Testis (tissue), 2 donors: Measurements from ENCODE around the gene IL26.

Source experiments
- CTCF ChIP-seq, 3 experiments: fragments of 450-650 bp in 2 of 3; fragments of 200-600 bp in 1 of 3; sonication (generic) in 1 of 3; IDR thresholded peaks; one replicate each; pipeline ENCODE4 v1.5.1; 2016 to 2019; ENCODE audit warnings: antibody characterized with exemption in 3 of 3, mild to moderate bottlenecking in 2 of 3, moderate library complexity in 1 of 3
- POLR2A ChIP-seq: fragments of 450-650 bp; IDR thresholded peaks from one replicate; pipeline ENCODE4 v1.6.1; 2017; ENCODE audit warnings: antibody characterized with exemption, mild to moderate bottlenecking, moderate library complexity

- TF ChIP-seq CTCF (IDR thresholded peaks at IDR 0.05) = no peak
- no peak for TF ChIP-seq POLR2A
Observed at GRCh38 chr12:68250454-68250853, 24.8 kb upstream of the IL26 start.
